GM18507 (cell line): ENCODE measurements around the gene TBC1D9.

Experiments used
- DNase-seq: peaks from one replicate; pipeline ENCODE4 v3.0.0; 2011; ENCODE audit warnings: low read depth; ENCODE audit not compliant: insufficient read length; ENCODE audit errors: extremely low spot score
- FAIRE-seq: peaks from 2 replicates; lab custom pipeline; 2011; peaks lifted over from hg19 to GRCh38; lab: Jason Lieb, UNC

The TBC1D9 gene

DNA sequence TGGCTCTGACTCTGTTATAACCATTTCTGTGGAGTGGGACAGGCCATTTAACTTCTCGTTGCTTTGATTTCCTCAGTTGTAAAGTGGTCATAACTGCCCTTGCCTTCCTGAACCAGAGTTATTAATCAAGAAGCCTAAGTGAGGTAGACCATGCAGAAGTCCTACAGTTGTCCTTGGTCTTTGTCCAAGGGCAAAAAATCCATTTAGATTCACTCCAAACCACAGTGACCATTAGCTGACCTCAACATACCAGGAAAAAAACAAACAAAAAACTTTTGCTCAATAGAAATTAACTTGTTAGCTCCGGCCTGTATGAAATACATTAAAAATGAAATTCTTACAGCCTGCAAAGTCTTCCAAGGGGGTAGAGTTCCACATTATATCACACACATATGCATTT, 52.7 kb downstream of the TBC1D9 start:
- FAIRE-seq (no peak), DNase-seq (no peak)

DNA sequence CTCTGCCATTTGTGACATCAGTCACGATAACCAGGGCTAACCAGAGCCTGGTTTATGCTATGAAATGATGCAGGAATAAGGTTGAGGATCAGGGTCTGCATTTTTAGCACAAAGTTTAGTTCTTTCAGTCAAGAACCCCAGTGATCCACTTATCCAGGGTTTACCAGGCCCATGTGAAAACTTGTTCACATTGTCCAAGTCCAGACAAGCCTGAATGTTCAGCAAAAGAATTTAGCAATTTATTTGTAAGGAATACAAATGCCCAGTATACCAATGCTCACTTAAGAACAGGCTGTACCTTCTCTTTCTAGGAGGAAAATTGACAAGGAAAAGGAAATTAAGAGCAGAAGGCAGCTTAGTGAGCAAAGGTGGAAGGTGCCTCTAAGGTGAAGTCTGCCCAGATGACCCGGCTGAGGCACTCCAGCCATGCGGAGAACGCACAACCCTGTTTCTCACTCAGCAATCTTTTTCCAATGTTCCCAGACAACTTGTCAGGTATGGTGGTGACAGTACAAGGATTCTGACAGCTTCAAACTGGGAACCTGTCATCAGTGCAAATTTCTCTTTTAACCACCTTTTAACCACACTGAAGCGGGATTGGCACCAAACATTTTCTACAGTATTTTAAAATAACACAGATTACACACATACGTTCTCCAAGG, 54.0 kb downstream of the TBC1D9 start:
- no peak for DNase-seq

DNA sequence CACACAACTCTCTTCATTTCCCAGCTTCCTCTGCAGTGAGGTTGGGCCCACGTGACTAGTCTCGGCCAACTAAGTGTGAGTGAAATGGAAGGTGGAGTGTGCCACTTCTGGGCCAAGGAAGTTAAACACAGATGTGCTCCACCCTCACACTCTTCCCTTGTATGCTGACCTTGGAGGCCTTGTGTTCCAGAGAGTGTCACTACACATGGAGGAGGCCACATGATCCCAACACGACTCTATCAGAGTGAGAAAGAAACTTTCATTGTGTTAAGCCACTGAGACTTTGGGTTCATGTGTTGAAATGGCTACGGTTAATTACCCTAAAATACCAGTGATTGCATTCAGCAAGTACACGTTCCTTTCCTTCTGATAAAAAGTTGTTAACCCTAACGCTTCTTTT, 55.1 kb downstream of the TBC1D9 start:
- DNase-seq: no peak
- FAIRE-seq: no peak

More for the DNA sequence above, 54.0 kb downstream of the TBC1D9 start:
- no peak for FAIRE-seq

DNA sequence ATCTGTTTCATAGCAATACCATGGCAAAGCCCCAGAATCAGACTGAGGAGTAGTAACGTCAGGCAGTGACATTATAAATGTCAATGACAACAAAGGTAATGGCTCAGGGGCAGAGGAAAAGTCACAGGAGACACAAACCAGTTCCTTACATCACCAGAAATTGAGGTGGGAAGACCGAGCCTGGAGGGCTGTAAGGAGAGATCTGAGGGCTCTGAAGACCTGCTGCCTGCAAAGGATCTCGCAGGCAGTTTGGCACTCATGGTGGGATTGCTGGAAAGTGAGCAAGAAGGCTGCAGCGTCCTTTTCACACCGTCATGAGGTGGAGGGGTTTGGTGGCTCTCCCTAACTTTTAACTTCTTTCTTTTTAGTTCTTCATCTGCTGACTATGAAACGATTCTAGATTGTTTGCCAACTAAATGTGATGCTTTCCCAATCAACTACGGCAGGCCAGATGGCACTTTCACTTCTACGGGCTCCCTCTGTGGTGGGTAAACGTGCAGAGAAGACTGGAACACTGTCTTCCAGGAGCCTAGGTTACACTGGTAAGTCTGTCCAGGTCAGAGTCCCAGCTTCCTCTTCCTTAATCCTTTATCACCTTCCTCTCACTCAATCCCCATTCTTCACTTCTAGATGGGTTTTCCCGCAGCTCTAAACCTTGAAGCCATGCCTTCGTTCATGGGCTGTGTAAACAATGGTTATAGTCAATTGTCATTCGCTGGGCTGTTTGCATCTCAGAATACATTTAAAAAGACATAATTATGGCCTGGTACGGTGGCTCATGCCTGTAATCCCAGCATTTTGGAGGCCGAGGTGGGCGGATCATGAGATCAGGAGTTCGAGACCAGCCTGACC, 58.2 kb downstream of the TBC1D9 start:
- FAIRE-seq (no peak), DNase-seq (no peak)

DNA sequence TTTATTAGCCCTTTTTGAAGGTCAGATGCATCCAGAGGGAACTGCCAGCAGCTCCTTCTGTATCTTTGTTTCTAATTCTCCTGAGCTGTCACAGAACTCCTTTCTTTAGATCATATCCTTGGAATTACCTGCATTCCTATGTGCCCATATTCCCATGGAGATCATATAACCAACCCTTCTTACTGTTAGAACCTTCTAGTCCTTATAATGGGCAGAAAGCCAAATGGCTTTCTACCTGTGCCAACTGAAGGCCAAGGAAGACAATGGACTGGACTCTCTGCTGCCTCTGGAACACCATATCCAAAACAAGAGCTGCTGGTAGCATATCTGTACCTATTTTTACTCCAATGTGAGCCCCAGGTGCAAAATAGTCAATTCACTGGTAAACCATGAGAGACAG, 60.7 kb downstream of the TBC1D9 start:
- DNase-seq (no peak), FAIRE-seq (no peak)

DNA sequence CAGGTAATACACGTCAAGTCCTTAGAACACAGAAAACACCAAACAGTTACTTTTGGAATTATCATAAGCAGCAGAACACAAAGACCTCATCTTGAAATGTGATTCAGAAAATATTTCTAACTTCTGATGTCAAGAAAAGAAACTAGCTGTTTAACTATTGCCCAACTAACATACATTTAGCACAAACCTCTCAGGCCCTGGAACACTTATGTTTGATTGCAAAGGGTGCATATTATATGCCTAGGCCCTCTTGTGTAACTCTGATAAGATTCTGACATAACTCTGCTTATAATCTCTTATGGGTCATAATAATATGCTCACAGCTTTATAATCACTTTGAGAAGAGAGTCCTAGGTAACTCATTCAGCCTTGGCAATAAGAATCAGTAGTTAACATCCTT, 62.6 kb downstream of the TBC1D9 start:
- peak; percentile 31 for FAIRE-seq
- DNase-seq: no peak

DNA sequence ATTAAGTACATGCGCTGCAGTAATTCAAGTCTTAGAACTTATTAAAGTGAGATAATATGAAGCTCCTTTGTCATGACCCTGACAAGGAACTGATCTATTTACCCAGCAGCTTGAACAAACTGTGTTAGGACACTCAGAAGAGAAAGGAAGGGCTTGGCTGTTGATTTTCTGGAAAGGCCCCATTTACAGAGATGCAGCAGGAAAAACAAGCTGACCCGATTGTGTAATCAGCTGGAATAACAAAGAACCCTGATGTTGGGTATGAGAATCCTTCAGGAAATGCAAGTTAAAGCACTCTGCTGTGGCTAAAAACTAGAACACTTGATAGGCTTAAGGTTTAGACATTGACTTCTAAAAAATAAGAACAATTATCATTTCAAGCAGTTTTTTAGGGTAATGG, 64.8 kb downstream of the TBC1D9 start:
- no peak for FAIRE-seq

DNA sequence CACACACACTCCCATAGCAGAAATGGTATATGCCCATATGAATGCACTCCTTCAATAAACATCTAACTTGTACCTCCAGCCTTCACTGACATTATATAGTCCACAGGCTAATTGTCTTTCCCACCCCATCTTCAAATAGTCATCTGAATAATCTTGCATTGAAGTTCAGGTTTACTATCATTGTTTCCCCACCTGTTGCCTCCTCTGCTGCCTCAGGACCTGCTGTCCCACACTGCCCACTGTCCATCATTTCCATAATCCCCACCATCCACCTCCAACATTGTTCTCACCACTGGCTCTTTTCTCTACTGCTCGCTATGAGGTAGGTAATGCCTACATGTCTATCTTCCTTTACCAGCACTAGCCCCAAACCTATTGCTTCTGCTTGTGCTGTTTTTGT, 66.1 kb downstream of the TBC1D9 start:
- DNase-seq (no peak), FAIRE-seq (no peak)

More for the DNA sequence above, 64.8 kb downstream of the TBC1D9 start:
- DNase-seq: no peak

DNA sequence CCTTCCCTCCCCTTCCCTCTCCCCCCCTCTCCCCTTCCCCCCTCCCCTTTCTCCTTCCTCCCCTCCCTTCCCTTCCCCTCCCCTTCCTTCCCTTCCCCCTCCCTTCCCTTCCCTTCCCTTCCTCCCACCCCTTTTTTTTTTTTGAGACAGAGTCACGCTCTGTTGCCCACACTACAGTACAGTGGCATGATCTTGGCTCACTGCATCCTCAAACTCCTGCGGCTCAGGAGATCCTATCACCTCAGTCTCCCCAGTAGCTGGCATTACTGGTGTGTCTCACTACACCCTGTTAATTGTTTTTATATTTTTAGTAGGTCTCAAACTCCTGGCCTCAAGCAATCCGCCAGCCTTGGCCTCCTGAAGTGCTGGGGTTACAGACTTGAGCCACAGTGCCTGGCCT, 66.6 kb downstream of the TBC1D9 start:
- DNase-seq (no peak), FAIRE-seq (no peak)

DNA sequence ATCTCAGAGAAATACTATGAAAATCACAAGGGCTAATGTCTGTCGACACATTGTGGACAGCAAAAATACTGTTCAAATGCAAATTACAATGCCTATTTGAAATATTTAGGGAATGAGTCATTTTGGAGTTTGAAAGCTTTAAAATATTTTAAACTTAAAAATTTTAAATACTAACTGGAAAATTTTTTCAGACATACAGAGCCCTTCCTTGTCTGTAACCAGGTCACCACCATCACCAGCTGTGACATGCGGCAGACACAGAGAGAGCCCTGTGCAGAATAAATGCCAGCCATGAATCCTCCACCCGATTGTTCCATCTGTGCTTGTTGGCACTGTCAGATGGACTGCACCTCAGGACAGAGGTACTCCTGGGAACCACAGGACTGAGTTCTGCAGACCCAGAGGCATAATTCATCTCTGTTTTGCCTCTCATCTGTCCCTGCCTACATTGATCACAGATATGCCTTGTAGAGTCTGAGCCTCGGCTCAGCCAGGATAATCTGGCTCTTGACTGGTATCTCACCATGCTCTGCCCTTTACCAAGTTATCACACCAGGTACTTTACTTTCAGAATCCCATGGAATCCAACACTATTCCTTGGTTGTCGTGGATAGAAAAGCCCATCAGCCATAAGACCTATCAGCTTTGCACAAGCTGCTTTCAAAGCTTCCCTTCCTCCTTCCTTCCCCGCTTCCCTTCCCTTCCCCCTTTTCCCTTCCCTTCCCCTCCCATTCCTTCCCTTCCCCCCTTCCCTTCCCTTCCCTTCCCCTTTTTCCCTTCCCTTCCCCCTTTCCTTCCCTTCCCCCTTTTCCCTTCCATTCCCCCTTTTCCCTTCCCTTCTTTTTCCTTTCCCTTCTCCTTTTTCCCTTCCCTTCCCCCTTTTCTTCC, 67.2 kb downstream of the TBC1D9 start:
- no peak for FAIRE-seq

DNA sequence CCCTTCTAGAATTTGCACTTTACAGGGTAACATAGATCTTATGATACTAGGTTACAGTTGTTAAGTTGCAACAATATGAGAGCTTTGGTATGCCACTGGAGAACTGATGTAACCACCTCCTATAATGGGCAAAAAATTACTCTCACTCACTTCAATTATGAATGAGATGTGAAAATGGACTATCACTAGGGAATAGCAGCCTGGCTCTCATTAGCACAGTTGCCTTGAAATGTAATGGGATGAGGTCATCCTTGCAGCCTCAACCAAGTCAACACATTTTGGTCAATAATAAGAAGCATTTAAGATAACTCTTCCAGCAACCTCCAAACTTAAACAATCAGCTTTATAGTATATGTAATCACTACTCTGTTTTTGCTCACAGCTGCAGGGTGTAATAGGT, 69.4 kb downstream of the TBC1D9 start:
- FAIRE-seq: no peak
- DNase-seq: no peak

More for the DNA sequence above, 67.2 kb downstream of the TBC1D9 start:
- no peak for DNase-seq

DNA sequence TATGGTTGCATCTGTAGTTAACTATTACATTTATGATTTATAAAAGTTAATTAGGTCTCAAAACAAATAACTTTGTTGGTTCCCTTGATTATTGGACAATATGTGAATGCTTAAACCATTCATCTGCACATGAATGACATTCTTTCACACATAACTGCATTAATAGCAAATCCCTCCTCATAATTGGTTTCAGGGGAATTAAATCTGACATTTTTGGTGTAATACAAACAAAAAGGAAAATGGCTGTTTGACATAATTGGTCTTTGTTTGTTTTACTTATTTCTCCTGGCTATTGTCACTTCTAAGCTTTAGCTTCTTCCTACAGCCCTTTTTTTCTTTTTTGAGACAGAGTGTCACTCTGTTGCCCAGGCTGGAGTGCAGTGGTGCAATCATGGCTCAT, 71.9 kb downstream of the TBC1D9 start:
- no peak for FAIRE-seq

DNA sequence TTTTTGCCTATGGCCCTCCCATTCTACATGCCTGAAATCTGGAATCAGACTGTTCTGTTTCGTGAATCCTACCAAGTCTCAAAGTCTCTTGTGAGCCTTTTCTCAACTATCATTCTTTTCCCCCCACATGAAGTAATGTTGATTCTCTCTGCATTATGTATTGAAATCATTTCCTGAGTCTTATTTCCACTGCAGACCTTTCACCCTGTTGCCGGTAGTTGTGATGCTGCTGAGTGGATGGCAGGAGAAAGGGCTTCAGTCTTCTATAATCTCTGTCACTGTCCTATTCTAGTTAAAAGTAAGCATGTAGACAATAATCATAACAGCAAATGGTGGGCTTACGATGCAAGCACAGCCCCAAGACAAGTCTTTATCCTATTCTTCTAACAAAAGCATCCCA, 75.0 kb downstream of the TBC1D9 start:
- DNase-seq: no peak
- FAIRE-seq: no peak

More for the DNA sequence above, 71.9 kb downstream of the TBC1D9 start:
- DNase-seq: no peak

DNA sequence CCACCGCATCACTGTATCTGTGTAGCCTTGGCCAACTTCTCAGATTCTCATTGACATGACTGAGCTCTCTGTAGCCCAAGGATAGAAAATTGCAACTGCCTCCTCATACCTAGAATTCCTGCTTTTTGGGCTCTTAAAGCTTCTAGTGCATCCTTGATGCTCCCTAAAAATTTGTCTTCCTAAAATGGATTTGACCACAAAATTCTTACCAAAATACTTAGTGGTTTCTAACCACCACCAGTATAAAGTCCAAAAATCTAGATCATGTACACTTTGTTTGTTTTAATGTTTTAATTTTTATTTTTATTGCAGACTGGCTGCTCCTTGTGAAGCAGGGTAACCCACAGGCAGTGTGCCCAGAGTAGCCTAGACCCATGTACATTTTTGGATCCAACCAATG, 75.5 kb downstream of the TBC1D9 start:
- DNase-seq: no peak
- no peak for FAIRE-seq

DNA sequence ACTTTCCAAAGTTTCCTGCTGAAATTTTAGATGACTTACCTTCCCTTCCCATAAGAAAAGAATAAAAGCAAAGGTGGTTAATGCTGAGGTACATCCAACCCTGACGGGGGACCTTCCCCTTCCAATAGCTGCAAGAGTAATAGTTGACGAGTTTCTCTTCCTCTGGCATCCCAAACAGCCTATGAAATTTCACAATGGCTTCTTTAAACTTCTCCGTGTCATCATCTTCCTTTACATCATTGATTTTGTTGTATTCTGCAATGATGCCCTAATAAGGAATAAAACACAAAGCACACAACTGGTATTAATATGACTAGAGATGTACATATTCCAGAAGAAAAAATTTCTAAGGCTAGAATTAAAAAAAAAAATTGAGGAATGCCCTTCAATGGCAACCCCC, 76.6 kb downstream of the TBC1D9 start:
- no peak for DNase-seq
- FAIRE-seq: no peak

DNA sequence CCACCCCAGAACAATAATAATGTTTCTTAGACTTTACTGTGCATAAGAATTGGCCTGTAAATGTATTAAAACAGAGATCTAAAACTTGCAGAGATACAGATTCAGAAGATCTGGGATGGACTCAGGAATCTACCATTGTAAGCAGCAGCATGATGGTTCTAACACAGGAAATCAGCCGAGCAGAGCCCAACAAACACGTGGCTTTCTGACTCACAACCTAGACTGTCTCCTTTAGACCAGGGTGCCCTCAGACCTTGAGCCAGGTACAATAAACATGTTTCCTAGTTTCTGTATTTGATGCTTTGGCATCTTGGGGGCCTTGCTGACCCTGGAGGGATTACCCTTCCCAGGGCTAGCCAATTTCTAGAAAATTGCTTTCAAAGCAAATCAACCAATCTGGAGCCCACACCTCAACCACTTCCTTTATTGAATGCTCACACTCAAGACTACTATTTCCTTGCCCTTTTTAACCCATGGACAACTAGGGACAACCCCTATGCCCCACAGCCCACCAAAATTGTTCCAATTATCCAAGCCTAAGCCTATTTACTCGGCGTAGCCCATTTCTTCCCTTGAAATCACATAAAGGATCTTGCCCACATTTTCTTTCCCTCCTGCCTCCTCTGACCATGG, 80.5 kb downstream of the TBC1D9 start:
- no peak for FAIRE-seq
- DNase-seq: no peak

DNA sequence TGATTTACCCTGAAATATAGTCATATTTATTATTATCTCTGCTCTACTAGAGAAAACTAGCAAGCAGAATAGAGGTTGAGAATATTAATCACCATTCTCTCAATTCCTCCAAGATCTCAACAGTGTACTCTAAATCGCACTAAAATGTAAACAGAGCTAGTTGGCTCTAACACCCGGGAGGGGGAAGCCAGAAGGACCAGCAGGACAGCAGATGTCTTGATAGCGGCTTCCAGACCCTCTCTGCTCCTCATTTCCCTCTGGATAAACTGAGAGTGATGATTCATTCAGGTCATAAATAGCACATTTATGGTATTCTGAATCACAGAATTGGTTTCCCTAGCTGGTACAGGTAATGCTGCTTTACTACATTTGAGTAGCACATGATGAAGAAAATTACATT, 82.5 kb downstream of the TBC1D9 start:
- FAIRE-seq: no peak
- no peak for DNase-seq

DNA sequence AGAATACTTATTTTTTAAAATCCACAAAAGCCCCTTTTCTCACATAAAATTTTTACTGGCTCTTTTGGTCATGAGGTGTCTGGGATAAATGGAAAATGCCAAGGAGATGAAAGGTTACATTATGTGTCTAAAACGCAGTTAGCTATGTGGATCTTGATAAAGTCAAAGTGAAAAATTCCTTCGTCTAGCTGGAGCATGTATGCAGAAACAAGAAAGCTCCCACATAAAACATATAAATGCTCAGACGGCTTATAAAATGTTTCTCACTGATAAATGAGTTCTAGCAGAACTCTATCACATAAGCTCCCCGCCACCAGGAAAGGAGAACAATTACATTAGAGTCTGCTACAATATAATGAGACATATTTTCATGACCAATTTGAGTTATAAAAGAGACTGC, 83.8 kb downstream of the TBC1D9 start:
- FAIRE-seq (no peak), DNase-seq (no peak)

DNA sequence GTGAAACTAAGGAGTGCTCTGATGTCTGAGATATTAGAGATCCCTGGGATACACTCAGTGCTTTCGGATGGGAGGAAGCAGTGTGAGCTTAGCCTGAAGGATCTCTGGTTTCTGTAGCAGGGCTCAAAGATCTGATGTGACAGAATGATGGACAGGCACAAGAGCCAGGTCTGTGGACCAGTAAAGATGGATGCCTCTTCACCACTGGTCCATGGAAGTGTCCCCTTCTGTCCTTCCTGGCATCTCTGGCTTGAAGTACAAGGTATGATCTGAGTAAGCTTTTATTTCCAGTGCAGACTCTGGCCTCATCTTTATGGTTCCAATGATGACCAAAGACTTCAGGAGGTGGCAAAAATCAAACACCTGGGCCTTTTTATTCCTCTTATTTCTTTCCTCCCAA, 88.1 kb downstream of the TBC1D9 start:
- FAIRE-seq: no peak
- DNase-seq: no peak
